Astrocyte (in vitro differentiated cells and primary cell): ENCODE data around the gene ARHGAP24.

Source experiments
- EZH2 ChIP-seq: IDR thresholded peaks from 2 replicates; pipeline ENCODE4 v1.6.1; 2012; ENCODE audit warnings: mild to moderate bottlenecking, low read length, inconsistent platforms; ENCODE audit not compliant: insufficient read depth
- TF ChIP-seq, protein P1 (sequence below): IDR thresholded peaks from 2 replicates; pipeline ENCODE4 v1.5.1; 2011; ENCODE audit warnings: low read depth, mild to moderate bottlenecking, inconsistent platforms, low read length, moderate library complexity; ENCODE audit not compliant: insufficient read depth

DNA sequence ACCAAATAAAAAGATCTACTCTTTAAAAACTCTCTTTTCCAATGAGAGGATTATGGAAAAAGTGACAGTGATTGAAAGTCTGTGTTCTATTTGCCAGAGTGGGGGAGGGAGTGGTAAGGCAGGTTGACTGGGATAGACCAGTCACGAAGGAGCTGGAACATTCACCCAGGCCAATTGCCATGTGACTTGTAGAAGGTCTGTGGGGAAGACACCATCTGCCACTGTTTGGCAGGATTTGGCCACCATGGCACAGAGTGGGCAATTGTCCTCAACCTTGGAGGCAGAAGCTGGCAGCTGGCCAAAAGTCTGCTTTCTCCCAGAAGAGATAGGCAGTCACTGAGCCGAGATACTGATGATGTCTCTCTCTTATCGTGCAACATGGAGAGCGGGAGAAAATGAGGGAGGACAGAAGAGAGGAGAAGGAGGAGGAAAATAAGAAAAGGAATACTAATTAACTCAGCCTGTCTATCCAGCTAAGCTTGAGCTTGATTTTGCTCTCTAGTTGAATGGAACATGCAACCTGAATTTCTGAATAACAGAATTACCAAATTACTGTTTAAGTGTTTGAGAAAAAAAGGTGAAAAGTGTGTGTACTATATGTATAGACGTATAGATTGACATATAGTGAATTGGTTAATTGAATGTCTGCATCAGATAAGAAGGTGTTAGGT lies 267.1 kb downstream of the ARHGAP24 start:
- TF ChIP-seq, protein P1, sequence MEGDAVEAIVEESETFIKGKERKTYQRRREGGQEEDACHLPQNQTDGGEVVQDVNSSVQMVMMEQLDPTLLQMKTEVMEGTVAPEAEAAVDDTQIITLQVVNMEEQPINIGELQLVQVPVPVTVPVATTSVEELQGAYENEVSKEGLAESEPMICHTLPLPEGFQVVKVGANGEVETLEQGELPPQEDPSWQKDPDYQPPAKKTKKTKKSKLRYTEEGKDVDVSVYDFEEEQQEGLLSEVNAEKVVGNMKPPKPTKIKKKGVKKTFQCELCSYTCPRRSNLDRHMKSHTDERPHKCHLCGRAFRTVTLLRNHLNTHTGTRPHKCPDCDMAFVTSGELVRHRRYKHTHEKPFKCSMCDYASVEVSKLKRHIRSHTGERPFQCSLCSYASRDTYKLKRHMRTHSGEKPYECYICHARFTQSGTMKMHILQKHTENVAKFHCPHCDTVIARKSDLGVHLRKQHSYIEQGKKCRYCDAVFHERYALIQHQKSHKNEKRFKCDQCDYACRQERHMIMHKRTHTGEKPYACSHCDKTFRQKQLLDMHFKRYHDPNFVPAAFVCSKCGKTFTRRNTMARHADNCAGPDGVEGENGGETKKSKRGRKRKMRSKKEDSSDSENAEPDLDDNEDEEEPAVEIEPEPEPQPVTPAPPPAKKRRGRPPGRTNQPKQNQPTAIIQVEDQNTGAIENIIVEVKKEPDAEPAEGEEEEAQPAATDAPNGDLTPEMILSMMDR: no peak
- TF ChIP-seq EZH2: no peak
